GM21367 (cell line): ENCODE measurements around the gene NOC3L.

Source experiments
- ATAC-seq: cut with Tn5 transposase; IDR thresholded peaks from one replicate; pipeline ENCODE4 v1.9.1; 2021; ENCODE audit not compliant: unreplicated experiment

NOC3L gene

GRCh38 chr10:94308866-94309265 is 53.9 kb downstream of the NOC3L start:
- ATAC-seq: no peak

GRCh38 chr10:94307046-94307615 is 55.6 kb downstream of the NOC3L start:
- no peak for ATAC-seq

DNA sequence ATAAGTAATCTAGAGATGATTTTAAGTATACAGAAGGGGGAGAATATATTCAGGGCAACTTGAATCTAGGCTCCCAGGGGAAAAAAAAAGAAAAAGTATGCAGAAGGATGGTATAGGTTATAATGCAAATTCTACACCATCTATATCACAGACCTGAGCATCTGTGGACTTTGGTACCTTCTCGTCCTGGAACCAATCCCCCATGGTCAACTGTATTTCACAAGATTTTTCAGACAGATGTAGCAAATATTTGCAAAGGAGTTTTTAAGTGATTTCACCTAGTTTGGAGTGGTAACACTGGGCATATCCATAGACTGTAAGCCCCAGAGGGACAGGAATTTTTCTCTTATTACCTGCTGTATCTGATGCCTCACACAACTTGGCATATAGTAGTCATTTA is 58.8 kb downstream of the NOC3L start:
- no peak for ATAC-seq

DNA sequence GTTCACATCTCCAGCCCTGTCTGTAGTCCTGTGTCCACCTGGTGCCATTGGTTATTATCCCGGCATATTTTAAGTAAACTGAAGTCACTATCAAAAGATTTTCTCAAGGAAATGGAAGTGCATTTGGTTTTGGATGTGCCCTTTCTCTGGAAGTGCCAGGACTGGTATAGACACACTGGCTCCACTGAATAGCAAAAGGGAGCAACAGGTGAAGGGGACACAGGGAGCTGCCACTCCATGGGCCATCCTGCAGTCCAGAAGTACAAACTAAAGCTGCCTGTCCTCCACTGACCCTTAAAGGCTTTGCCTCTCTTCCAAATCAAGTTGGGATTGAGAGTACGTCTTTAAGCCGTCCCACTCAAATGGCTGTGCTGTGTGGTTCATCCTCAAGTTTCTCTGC is 62.7 kb downstream of the NOC3L start:
- no peak for ATAC-seq

DNA sequence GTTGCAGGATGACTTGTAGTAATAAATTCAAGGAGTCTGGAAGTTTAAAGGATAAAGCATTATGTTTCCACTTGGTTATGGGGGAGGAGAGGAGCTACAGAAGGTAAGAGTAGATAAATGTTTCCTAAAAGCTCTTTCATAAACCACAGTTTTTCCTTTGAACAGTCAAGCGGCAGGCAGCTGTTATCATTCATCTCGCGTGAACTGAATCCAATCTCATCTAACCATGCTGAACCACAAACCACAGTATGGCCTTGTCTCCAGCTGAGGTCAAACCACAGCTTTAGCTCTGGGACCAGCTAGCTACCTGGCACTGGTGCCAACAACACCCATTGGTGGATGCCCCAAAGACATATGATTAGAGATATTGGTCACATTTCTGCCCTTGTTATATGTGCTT is 63.3 kb downstream of the NOC3L start:
- ATAC-seq: no peak

GRCh38 chr10:94294168-94294567 is 68.6 kb downstream of the NOC3L start:
- no peak for ATAC-seq

GRCh38 chr10:94293354-94293753 is 69.4 kb downstream of the NOC3L start:
- no peak for ATAC-seq

- ATAC-seq: no peak
Measured at GRCh38 chr10:94292434-94293090, 70.2 kb downstream of the NOC3L start.

DNA sequence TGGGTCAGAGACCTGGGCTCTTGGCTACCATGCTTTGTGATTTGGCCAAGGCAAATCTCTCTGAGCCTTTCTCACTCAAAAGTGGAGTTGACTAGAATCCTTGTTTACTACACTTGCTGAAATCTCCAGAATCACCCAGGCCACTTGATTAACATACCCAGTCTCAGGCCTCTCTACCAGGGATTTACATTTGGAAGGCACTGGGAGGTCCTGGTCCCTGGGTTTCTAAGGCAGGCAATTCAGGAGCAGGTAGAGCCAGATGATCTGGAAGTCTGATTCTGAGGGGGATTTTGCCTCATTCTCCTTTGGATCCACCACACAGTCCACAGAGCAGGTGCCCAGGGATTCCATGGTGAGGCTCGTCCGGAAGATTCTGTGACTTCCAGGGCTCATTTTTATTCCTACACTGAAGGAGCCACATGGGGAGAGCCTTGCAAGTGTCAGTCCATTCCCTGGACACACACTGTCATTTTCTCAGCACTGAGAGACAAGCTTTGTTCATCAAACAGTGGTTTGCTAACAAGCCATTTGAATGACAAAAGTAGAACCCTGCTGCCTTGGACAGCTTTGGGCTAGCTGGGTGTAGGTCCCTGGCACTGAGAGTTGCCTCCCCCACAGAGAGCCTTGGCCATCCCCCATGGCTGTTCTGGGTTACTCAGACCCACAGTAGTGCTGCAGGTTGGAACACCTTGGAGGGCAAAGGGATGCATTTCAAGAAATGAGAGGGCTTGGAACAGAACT is 74.2 kb downstream of the NOC3L start:
- no peak for ATAC-seq

DNA sequence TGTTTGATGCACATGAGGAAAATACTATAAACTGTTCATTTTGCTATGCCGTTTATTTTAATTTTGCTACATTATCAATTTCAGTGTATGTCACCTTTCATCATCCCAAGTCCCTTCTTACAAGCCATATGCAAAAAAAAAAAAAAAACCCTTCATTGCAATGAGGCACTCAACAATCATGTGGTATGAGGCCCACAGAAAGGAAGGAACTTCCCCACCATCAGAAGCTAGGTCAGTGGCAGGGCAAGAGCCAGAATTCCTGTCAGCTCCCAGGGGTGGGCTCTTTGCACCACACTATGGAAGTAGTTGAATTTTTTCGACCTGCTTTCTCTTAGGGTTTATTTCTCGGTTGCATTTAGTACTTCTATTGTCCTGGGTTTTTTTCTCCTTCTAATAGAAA is 75.4 kb downstream of the NOC3L start:
- ATAC-seq: no peak

DNA sequence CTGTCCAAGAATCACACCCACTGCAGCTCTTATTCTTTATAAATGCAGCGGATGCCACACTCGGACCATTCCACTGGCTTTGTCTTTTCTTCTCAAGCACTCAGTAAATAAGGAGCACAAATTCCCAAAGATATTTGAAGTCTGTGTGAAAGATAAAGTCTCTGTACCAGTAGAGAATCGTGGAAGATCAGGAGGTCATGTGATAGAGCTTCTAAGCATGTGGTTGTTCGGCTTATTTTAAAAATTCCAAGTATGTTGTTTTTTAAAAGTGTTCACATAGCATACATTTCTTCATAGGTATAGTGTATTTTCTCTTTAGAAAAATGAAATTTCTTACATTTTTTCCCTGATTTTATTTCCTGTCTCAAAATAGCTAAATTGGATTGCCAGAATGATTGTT is 75.8 kb downstream of the NOC3L start:
- ATAC-seq: no peak

- ATAC-seq: no peak
Measured at GRCh38 chr10:94285271-94285670, 77.5 kb downstream of the NOC3L start.
